Hepatocyte (in vitro differentiated cells): ENCODE measurements around the gene BMAL2.

Source experiments
- EZH2 ChIP-seq: fragments of 200-600 bp; sonication (generic); IDR thresholded peaks from 2 replicates; pipeline ENCODE4 v1.6.1; 2016; ENCODE audit warnings: antibody characterized with exemption, mild to moderate bottlenecking, borderline replicate concordance
- TF ChIP-seq, protein P1 (sequence below): fragments of 200-600 bp; sonication (generic); IDR thresholded peaks from 2 replicates; pipeline ENCODE4 v1.5.1; 2016; ENCODE audit warnings: antibody characterized with exemption, mild to moderate bottlenecking; ENCODE audit not compliant: poor library complexity

DNA sequence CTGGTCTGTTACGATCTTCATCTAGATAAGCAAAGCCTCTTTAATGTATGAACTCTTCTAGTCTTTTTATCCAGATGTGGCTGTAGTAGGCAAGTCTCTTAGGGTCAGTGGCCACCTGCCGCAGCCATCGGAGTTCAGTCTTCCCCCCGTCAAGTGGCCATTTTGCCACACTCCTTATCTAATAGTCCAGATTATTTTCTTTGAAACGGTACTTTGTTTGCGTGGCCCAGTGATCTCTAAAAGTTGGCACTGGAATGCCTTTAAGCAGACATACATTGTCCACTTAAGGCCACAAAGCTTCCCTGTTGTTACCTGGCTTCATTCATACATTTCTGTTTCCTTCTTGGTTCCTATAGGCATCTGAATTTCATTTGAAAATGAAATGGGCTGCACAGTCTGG lies 36.0 kb upstream of the BMAL2 start:
- TF ChIP-seq, protein P1, sequence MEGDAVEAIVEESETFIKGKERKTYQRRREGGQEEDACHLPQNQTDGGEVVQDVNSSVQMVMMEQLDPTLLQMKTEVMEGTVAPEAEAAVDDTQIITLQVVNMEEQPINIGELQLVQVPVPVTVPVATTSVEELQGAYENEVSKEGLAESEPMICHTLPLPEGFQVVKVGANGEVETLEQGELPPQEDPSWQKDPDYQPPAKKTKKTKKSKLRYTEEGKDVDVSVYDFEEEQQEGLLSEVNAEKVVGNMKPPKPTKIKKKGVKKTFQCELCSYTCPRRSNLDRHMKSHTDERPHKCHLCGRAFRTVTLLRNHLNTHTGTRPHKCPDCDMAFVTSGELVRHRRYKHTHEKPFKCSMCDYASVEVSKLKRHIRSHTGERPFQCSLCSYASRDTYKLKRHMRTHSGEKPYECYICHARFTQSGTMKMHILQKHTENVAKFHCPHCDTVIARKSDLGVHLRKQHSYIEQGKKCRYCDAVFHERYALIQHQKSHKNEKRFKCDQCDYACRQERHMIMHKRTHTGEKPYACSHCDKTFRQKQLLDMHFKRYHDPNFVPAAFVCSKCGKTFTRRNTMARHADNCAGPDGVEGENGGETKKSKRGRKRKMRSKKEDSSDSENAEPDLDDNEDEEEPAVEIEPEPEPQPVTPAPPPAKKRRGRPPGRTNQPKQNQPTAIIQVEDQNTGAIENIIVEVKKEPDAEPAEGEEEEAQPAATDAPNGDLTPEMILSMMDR = no peak
- TF ChIP-seq EZH2 = no peak
